GM12878 (cell line): ENCODE data around the gene DRAXIN. TPM values are rescaled to one million over a fixed set of nuclear protein-coding genes. Genes with fewer than 3 reads are reported as not detected.

Experiments
- ATAC-seq: fragments of 200-7000 bp; cut with Tn5 transposase; 3 replicates; pipeline ENCODE4 v1.9.1; 2020; ENCODE audit warnings: mild to moderate bottlenecking, moderate library complexity
- BruUV-seq: library from RNA; stranded (reverse); fragments of 400-500 nt; replicated peaks from 2 replicates; lab custom pipeline; 2021; lab: Mats Ljungman, UMichigan
- CTCF ChIA-PET: fragments of 300-600 bp; sonication (Branson Sonifier 250); formaldehyde crosslinking; extraction: SDS; loops from one replicate; lab custom pipeline; 2021; ENCODE audit warnings: inconsistent platforms; lab: Yijun Ruan, JAX
- POLR2A ChIA-PET: fragments of 350-600 bp; formaldehyde crosslinking; extraction: SDS; loops from one replicate; lab custom pipeline; 2021; ENCODE audit warnings: inconsistent platforms; lab: Charles Lee
- RAD21 ChIA-PET: fragments of 300-600 bp; sonication (Branson Sonifier 250); formaldehyde crosslinking; loops from one replicate; lab custom pipeline; 2023; ENCODE audit warnings: antibody characterized with exemption; ENCODE audit not compliant: unreplicated experiment; lab: Charles Lee
- SMC1A ChIA-PET: fragments of 300-600 bp; sonication (Branson Sonifier 250); formaldehyde crosslinking; loops from one replicate; lab custom pipeline; 2023; ENCODE audit not compliant: unreplicated experiment, uncharacterized antibody; lab: Charles Lee
- DNase-seq: peaks from one replicate; pipeline ENCODE4 v3.0.0-alpha.2; 2011; ENCODE audit warnings: low read depth, low spot score
- FAIRE-seq: peaks from 3 replicates; lab custom pipeline; 2011; peaks lifted over from hg19 to GRCh38; lab: Jason Lieb, UNC
- H2AFZ ChIP-seq: 2 replicates; pipeline ENCODE4 v1.6.0; 2011; ENCODE audit warnings: low read depth, low read length, control low read depth; ENCODE audit not compliant: control insufficient read depth
- H3K27ac ChIP-seq: 2 replicates; pipeline ENCODE4 v1.5.1; 2011; ENCODE audit warnings: control low read depth; ENCODE audit not compliant: control insufficient read depth, insufficient read depth
- H3K27me3 ChIP-seq, 2 experiments: replicated peaks in 1 of 2; 2 replicates each; pipeline versions ENCODE4 v1.6.0 to v1.6.1; 2011; ENCODE audit warnings: low read length in 1 of 2; ENCODE audit not compliant: control insufficient read depth in 2 of 2, insufficient read depth in 2 of 2
- H3K36me3 ChIP-seq, 2 experiments: 2 replicates each; pipeline ENCODE4 v1.5.1; 2011; ENCODE audit warnings: low read length in 1 of 2; ENCODE audit not compliant: control insufficient read depth in 2 of 2, insufficient read depth in 2 of 2
- H3K4me1 ChIP-seq: 2 replicates; pipeline ENCODE4 v1.6.1; 2011; ENCODE audit warnings: mild to moderate bottlenecking, low read length, moderate library complexity, mixed read lengths; ENCODE audit not compliant: control insufficient read depth, insufficient read depth
- H3K4me2 ChIP-seq: 2 replicates; pipeline ENCODE4 v1.6.0; 2011; ENCODE audit warnings: control low read depth; ENCODE audit not compliant: control insufficient read depth, insufficient read depth
- H3K4me3 ChIP-seq: fragments of 200-600 bp; sonication (generic); 2 replicates; pipeline ENCODE4 v1.5.1; 2016
- H3K79me2 ChIP-seq: 2 replicates; pipeline ENCODE4 v1.6.0; 2011; ENCODE audit warnings: low read length; ENCODE audit not compliant: control insufficient read depth, insufficient read depth
- H3K9ac ChIP-seq: 2 replicates; pipeline ENCODE4 v1.8.0; 2011; ENCODE audit warnings: low read length, control low read depth, mixed read lengths; ENCODE audit not compliant: control insufficient read depth, insufficient read depth
- H3K9me3 ChIP-seq: replicated peaks from 3 replicates; pipeline ENCODE4 v1.5.1; 2011; ENCODE audit warnings: mild to moderate bottlenecking, low read length; ENCODE audit not compliant: control insufficient read depth, insufficient read depth
- H4K20me1 ChIP-seq: 2 replicates; pipeline ENCODE4 v1.6.0; 2011; ENCODE audit not compliant: control insufficient read depth, insufficient read depth
- BCL3 ChIP-seq: IDR thresholded peaks from 2 replicates; pipeline ENCODE4 v1.6.1; 2011; ENCODE audit warnings: borderline replicate concordance, low read depth, mild to moderate bottlenecking, moderate library complexity, low read length; ENCODE audit not compliant: insufficient read depth, poor library complexity, severe bottlenecking
- BRCA1 ChIP-seq: IDR thresholded peaks from 2 replicates; pipeline ENCODE4 v1.6.1; 2011; ENCODE audit warnings: low read depth, low read length, improper control_type of control experiment
- E2F4 ChIP-seq: IDR thresholded peaks from 2 replicates; pipeline ENCODE4 v1.6.1; 2012; ENCODE audit warnings: low read depth, low read length, improper control_type of control experiment
- EZH2 ChIP-seq: IDR thresholded peaks from 2 replicates; pipeline ENCODE4 v1.6.1; 2012; ENCODE audit warnings: low read depth, mild to moderate bottlenecking, control low read depth, inconsistent platforms, low read length, borderline replicate concordance; ENCODE audit not compliant: control insufficient read depth
- FOXK2 ChIP-seq: fragments of 450-650 bp; IDR thresholded peaks from 2 replicates; pipeline ENCODE4 v1.6.1; 2017; ENCODE audit warnings: mild to moderate bottlenecking, moderate library complexity
- HDAC2 ChIP-seq: fragments of 200-600 bp; sonication (generic); IDR thresholded peaks from 2 replicates; pipeline ENCODE4 v1.6.1; 2017
- HDAC6 ChIP-seq: fragments of 200-600 bp; sonication (generic); IDR thresholded peaks from one replicate; pipeline ENCODE4 v1.8.0; 2017; ENCODE audit warnings: antibody characterized with exemption; ENCODE audit not compliant: unreplicated experiment
- IKZF1 ChIP-seq: fragments of 450-650 bp; conservative IDR thresholded peaks from 2 replicates; pipeline ENCODE4 v1.6.1; 2017; ENCODE audit warnings: antibody characterized with exemption, mild to moderate bottlenecking
- IRF3 ChIP-seq: fragments of 450-650 bp; IDR thresholded peaks from 2 replicates; pipeline ENCODE4 v1.6.1; 2014; ENCODE audit warnings: mild to moderate bottlenecking
- IRF4 ChIP-seq: IDR thresholded peaks from 2 replicates; pipeline ENCODE4 v1.6.1; 2011; ENCODE audit warnings: low read depth, low read length
- JUNB ChIP-seq: IDR thresholded peaks from 2 replicates; pipeline ENCODE4 v1.6.1; 2016; ENCODE audit warnings: antibody characterized with exemption, mild to moderate bottlenecking
- MEF2A ChIP-seq: IDR thresholded peaks from 2 replicates; pipeline ENCODE4 v1.6.1; 2011; ENCODE audit warnings: low read depth, mild to moderate bottlenecking, low read length, moderate library complexity; ENCODE audit not compliant: insufficient read depth
- NFYA ChIP-seq: IDR thresholded peaks from 2 replicates; pipeline ENCODE4 v1.6.1; 2011; ENCODE audit warnings: low read depth, mild to moderate bottlenecking, low read length, improper control_type of control experiment, borderline replicate concordance
- NR2C2 ChIP-seq: IDR thresholded peaks from 2 replicates; pipeline ENCODE4 v1.6.1; 2011; ENCODE audit warnings: borderline replicate concordance, low read depth; ENCODE audit not compliant: control insufficient read depth, insufficient read length
- RUNX3 ChIP-seq: IDR thresholded peaks from 2 replicates; pipeline ENCODE4 v1.6.1; 2012; ENCODE audit warnings: low read length, inconsistent platforms
- USF2 ChIP-seq: IDR thresholded peaks from 2 replicates; pipeline ENCODE4 v1.6.1; 2011; ENCODE audit warnings: low read depth, low read length, improper control_type of control experiment, borderline replicate concordance
- WGBS: methylation state at CpG from one replicate; pipeline ENCODE4 v1.1.6; 2016; ENCODE audit warnings: low lambda C conversion rate; ENCODE audit not compliant: insufficient replicate concordance, insufficient coverage; ENCODE audit errors: missing lambda C conversion rate; 5-methylcytosine and 5-hydroxymethylcytosine counted together
- in situ Hi-C: fragments of 300-500 bp; cut with MboI; formaldehyde crosslinking; loops from 9 replicates; pipeline ENCODE4 v1.14.3; 2018; ENCODE audit warnings: mixed read lengths
- intact Hi-C: fragments of 100-400 bp; cut with micrococcal nuclease; formaldehyde crosslinking; loops from one replicate; pipeline ENCODE4 v1.14.2; 2022; ENCODE audit not compliant: unreplicated experiment
- polyA plus RNA-seq, 11 experiments: library from polyadenylated mRNA; depleted of rRNA in 4 of 11; unstranded in 6 of 11; stranded (reverse) in 5 of 11; fragments of >200 nt; fragmentation: Nextera tagmentation in 4 of 11; fragmentation: Illumina TruSeq in 1 of 11; extraction: Ambion mirVana in 4 of 11; extraction: Trizol in 1 of 11; gene quantifications; 1 replicate in 1 of 11; 2 replicates in 10 of 11; pipeline versions ENCODE4 v1.2.1 to v1.2.3, GENCODE V29; 2011 to 2016; ENCODE audit warnings: inconsistent platforms in 2 of 11, missing spikeins in 2 of 11, low read depth in 1 of 11
- total RNA-seq, 4 experiments: library from RNA; depleted of rRNA in 3 of 4; stranded (reverse); fragments of >200 nt in 3 of 4; fragmentation: Illumina TruSeq in 1 of 4; extraction: Trizol in 1 of 4; gene quantifications; 2 replicates each; pipeline versions ENCODE4 v1.2.1 to v1.2.3, GENCODE V29; 2013 to 2021

Gene DRAXIN
- total and polyA plus RNA-seq, 10 of the 15 experiments (the other 5 are each of a cell fraction or from before 2014, with no cell fraction given) = 0.01 to 0.05 (median 0.03) TPM; not detected in 3

- TF ChIP-seq BCL3 = no peak
- no peak for TF ChIP-seq BRCA1
- TF ChIP-seq RUNX3 = no peak
- TF ChIP-seq HDAC2 = no peak
- TF ChIP-seq NR2C2 = no peak
- TF ChIP-seq IKZF1 = no peak
- no peak for TF ChIP-seq USF2
- TF ChIP-seq NFYA = no peak
- TF ChIP-seq IRF4 = no peak
- no peak for TF ChIP-seq MEF2A
Measured at GRCh38 chr1:11685210-11685752, 6.2 kb upstream of the DRAXIN start (continued).

GRCh38 chr1:11688506-11688905 is 3.0 kb upstream of the DRAXIN start:
- CTCF ChIA-PET = interaction anchor here (0.7 to 1.2 kb wide), 2 partner anchors 24 to 421 kb away, joined by 3 to 5 read pairs; partner anchors contain the start of gene FBXO6
- WGBS = 41% methylated on average over 4 of the region's 4 CpGs
- POLR2A ChIA-PET = no interaction called here
- RAD21 ChIA-PET = no interaction called here
- H4K20me1 ChIP-seq = no peaks in the 10 kb centered on the region; the same call in 1 of the 2 replicates
- in situ Hi-C loops = no loop called here
- H3K4me1 ChIP-seq = no peaks in the 10 kb centered on the region
- no peaks in the 10 kb centered on the region for H3K9me3 ChIP-seq
- H3K79me2 ChIP-seq = no peaks in the 10 kb centered on the region
- ATAC-seq (no peak), DNase-seq (no peak), FAIRE-seq (no peak)
- no peak overlapping the region for H3K4me2 ChIP-seq
- H3K27me3 ChIP-seq = peaks cover 9 to 12% of the 10 kb centered on the region in 2 experiments; a peak in 3 of 4 replicates
- no peak overlapping the region for H3K4me3 ChIP-seq
- no TSS peak for BruUV-seq
- H2AFZ ChIP-seq = no peak overlapping the region
- intact Hi-C loops = no loop called here
- H3K36me3 ChIP-seq = no peaks in the 10 kb centered on the region
- H3K9ac ChIP-seq = no peak overlapping the region
- no peak overlapping the region for H3K27ac ChIP-seq
- SMC1A ChIA-PET = no interaction called here
- TF ChIP-seq FOXK2 = no peak
- no peak for TF ChIP-seq EZH2
- TF ChIP-seq JUNB = no peak
- TF ChIP-seq IRF3 = no peak
- TF ChIP-seq HDAC6 = no peak
- TF ChIP-seq E2F4 = no peak
